ENCODE results near the gene EFCAB13.

DNA sequence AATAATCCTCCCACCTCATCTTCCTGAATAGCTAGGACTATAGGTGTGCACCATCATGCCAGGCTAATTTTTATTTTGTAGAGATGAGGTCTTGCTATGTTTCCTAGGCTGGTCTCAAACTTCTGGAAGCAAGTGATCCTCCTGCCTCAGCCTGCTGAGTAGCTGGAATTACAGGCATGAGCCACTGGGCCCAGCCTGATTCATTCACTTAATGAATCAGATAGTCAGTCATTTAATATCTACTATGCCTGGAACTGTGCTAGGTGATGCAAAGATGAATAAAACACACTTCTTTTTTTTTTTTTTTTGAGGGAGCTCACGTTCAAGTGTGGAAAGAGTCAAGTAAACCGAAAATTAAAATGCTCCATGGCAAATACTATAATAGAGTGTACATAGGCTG is 39.4 kb downstream of the EFCAB13 start:
- no peak for TF ChIP-seq TAF1 (IDR thresholded peaks at IDR 0.05; ENCODE audit: borderline replicate concordance, insufficient read depth, low read length)
- TF ChIP-seq SIN3A (IDR thresholded peaks at IDR 0.05; ENCODE audit: borderline replicate concordance, insufficient read depth, low read length) = no peak
- TF ChIP-seq, protein P1, sequence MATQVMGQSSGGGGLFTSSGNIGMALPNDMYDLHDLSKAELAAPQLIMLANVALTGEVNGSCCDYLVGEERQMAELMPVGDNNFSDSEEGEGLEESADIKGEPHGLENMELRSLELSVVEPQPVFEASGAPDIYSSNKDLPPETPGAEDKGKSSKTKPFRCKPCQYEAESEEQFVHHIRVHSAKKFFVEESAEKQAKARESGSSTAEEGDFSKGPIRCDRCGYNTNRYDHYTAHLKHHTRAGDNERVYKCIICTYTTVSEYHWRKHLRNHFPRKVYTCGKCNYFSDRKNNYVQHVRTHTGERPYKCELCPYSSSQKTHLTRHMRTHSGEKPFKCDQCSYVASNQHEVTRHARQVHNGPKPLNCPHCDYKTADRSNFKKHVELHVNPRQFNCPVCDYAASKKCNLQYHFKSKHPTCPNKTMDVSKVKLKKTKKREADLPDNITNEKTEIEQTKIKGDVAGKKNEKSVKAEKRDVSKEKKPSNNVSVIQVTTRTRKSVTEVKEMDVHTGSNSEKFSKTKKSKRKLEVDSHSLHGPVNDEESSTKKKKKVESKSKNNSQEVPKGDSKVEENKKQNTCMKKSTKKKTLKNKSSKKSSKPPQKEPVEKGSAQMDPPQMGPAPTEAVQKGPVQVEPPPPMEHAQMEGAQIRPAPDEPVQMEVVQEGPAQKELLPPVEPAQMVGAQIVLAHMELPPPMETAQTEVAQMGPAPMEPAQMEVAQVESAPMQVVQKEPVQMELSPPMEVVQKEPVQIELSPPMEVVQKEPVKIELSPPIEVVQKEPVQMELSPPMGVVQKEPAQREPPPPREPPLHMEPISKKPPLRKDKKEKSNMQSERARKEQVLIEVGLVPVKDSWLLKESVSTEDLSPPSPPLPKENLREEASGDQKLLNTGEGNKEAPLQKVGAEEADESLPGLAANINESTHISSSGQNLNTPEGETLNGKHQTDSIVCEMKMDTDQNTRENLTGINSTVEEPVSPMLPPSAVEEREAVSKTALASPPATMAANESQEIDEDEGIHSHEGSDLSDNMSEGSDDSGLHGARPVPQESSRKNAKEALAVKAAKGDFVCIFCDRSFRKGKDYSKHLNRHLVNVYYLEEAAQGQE (IDR thresholded peaks at IDR 0.05; ENCODE audit: insufficient read depth in 1 of 2, low read depth in 2 of 2, low read length in 2 of 2) = no peak
- TF ChIP-seq POLR2AphosphoS5 (IDR thresholded peaks at IDR 0.05; ENCODE audit: low read depth, low read length) = no peak

Data from PFSK-1 (cell line).